Activated CD4-positive, alpha-beta T cell treated with anti-CD3 and anti-CD28 coated beads, Interleukin-2, amount 10 ng/mL, durations not matched to agents 24 days and 14 days (primary cell): ENCODE data around the gene RGS10. TPM values are rescaled to one million over a fixed set of nuclear protein-coding genes. Genes with fewer than 3 reads are reported as not detected.

ENCODE experiments used
- DNase-seq: peaks from one replicate; pipeline ENCODE4 v3.0.0; 2022
- H3K27ac Mint-ChIP-seq: one replicate; pipeline ENCODE4 v1.8.0; 2022; ENCODE audit warnings: mild to moderate bottlenecking, mixed read lengths
- H3K27me3 Mint-ChIP-seq: one replicate; pipeline ENCODE4 v1.8.0; 2022; ENCODE audit warnings: mixed read lengths
- H3K36me3 Mint-ChIP-seq: one replicate; pipeline ENCODE4 v1.8.0; 2022; ENCODE audit warnings: low read depth, mild to moderate bottlenecking, mixed read lengths
- H3K4me1 Mint-ChIP-seq: one replicate; pipeline ENCODE4 v1.8.0; 2021; ENCODE audit warnings: mixed read lengths
- H3K4me3 Mint-ChIP-seq: one replicate; pipeline ENCODE4 v1.8.0; 2022; ENCODE audit warnings: mild to moderate bottlenecking, moderate library complexity, mixed read lengths
- H3K9me3 Mint-ChIP-seq: one replicate; pipeline ENCODE4 v1.8.0; 2021; ENCODE audit warnings: mixed read lengths
- intact Hi-C: fragments of 100-400 bp; cut with micrococcal nuclease; formaldehyde crosslinking; loops from one replicate; pipeline ENCODE4 v1.15.1; 2023
- total RNA-seq: library from RNA; stranded (reverse); gene quantifications from 2 replicates; pipeline ENCODE4 v1.2.3, GENCODE V29; 2022

The RGS10 gene
- total RNA-seq, 1 donor from 2014 or later = 137 TPM

DNA sequence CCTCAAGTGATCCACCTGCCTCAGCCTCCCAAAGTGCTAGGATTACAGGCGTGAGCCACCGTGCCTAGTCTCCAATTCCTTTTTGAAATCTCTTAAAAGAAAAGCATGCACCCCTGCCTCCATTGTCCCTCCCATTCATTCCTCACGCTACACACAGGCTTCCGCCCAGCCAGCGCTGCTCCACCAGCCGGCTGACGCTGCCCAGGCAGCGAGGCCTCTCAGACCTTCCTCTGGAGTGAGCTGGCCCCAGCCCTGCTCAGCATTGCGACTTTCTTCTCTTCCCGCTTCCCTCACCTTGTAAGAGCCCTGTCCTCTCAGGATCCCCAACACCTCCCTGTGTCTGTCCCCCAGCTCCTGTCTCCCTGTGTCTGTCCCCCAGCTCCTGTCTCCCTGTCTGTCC is 23.6 kb downstream of the RGS10 start:
- H3K4me3 Mint-ChIP-seq = peak overlapping the region; percentile 75
- H3K36me3 Mint-ChIP-seq = peaks cover 74% of the 10 kb centered on the region
- H3K4me1 Mint-ChIP-seq = peaks cover 51% of the 10 kb centered on the region
- no peaks in the 10 kb centered on the region for H3K9me3 Mint-ChIP-seq
- intact Hi-C loops = loop anchor here (5.0 kb wide), 1 partner anchor 133 kb away; the partner anchor contains the start of gene BAG3
- no peaks in the 10 kb centered on the region for H3K27me3 Mint-ChIP-seq
- peak overlapping the region; percentile 90 for H3K27ac Mint-ChIP-seq
- no peak for DNase-seq

- Mint-ChIP-seq H3K4me3 (peak overlapping the region; percentile 75), H3K4me1 (peaks cover 50% of the 10 kb centered on the region), H3K27ac (peak overlapping the region; percentile 90), H3K27me3 (no peaks in the 10 kb centered on the region), H3K9me3 (no peaks in the 10 kb centered on the region), H3K36me3 (peaks cover 72% of the 10 kb centered on the region)
- intact Hi-C loops = loop anchor here (5.0 kb wide), 1 partner anchor 134 kb away; the partner anchor contains the start of gene BAG3
- DNase-seq = no peak
Observed at GRCh38 chr10:119518176-119518575, 24.3 kb downstream of the RGS10 start.

GRCh38 chr10:119517235-119518141 is 25.0 kb downstream of the RGS10 start:
- Mint-ChIP-seq H3K9me3 (no peaks in the 10 kb centered on the region), H3K36me3 (peaks cover 66% of the 10 kb centered on the region)

GRCh38 chr10:119516381-119517234 is 25.9 kb downstream of the RGS10 start:
- Mint-ChIP-seq H3K4me1 (peaks cover 51% of the 10 kb centered on the region), H3K9me3 (no peaks in the 10 kb centered on the region), H3K27ac (peak overlapping the region; percentile 90), H3K27me3 (no peaks in the 10 kb centered on the region), H3K36me3 (peaks cover 62% of the 10 kb centered on the region), H3K4me3 (peak overlapping the region; percentile 75)
- intact Hi-C loops = loop anchor here (1.0 to 5.0 kb wide), 5 partner anchors 14 to 136 kb away; partner anchors contain the start of gene BAG3
- peak; percentile 91 for DNase-seq

More at GRCh38 chr10:119517235-119518141, 25.0 kb downstream of the RGS10 start:
- no peaks in the 10 kb centered on the region for H3K27me3 Mint-ChIP-seq
- intact Hi-C loops = loop anchor here (1.0 to 5.0 kb wide), 3 partner anchors 15 to 135 kb away; partner anchors contain the start of gene BAG3
- peak overlapping the region; percentile 90 for H3K27ac Mint-ChIP-seq
- H3K4me1 Mint-ChIP-seq = peaks cover 48% of the 10 kb centered on the region
- peak overlapping the region; percentile 75 for H3K4me3 Mint-ChIP-seq
- peak; percentile 87 for DNase-seq

DNA sequence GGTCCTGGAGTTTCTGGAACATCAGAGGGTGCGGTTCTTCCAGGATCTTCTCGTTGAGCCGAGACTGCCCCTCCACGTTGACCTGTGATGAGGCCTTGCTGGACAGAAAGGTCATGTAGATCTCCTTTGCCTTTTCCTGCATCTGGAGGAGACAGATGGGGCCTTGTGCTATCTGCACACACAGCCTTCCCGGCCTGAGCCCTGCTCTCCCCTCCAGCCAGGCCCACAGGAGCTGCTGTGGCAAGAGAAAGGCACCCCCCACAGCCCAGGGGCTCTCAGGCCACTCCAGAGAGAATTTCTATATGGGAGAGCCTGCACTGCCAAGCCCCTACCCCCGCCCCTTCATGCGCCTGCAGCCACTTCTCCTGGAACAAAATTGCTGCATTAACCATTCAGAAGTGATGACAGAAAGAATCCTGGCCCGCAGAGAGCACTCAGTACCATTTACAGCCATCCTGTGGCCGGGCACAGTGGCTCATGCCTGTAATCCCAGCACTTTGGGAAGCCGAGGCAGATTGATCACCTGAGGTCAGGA is 26.9 kb downstream of the RGS10 start:
- H3K4me3 Mint-ChIP-seq = peak overlapping the region; percentile 17
- no peak for DNase-seq
- H3K9me3 Mint-ChIP-seq = no peaks in the 10 kb centered on the region
- H3K27me3 Mint-ChIP-seq = no peaks in the 10 kb centered on the region
- intact Hi-C loops = loop anchor here (1.0 to 5.0 kb wide), 4 partner anchors 13 to 137 kb away; partner anchors contain the start of gene BAG3
- H3K27ac Mint-ChIP-seq = peak overlapping the region; percentile 90
- peaks cover 54% of the 10 kb centered on the region for H3K4me1 Mint-ChIP-seq
- H3K36me3 Mint-ChIP-seq = peaks cover 60% of the 10 kb centered on the region

GRCh38 chr10:119514819-119515218 is 27.7 kb downstream of the RGS10 start:
- no peaks in the 10 kb centered on the region for H3K27me3 Mint-ChIP-seq
- H3K4me1 Mint-ChIP-seq = peaks cover 56% of the 10 kb centered on the region
- H3K36me3 Mint-ChIP-seq = peaks cover 60% of the 10 kb centered on the region

DNA sequence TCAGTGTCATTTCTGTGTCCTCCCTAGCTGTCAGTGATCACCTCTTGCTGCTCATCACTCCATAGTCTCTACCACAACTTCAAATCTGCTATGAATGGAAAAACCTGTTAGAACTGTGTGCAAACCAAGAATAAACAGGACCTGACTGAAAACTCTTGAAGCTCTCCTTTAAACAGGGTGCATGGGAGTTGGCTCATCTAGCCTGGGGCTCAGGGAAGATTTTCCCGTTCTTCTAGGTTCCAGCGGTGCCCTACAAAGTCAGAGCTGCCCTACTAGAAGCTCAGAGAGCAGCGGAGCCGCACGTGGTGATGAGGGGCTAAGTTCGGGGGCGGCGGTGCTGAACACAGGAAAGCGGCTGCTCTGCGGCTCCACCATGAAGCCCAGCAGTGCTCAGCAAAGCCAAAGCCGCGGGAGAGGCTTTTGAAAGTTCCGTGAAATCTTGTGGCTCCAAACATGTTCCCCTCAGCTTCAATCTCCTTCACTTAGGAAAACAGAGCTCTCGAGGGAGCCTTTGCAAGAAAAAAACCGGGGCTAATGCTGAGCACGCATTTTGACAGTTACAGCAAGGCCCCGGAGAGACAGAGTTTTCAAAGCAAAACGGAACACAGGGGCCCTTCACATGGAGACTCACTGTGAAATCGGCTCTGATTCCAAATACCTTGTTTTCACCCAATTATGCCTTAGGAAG is 30.5 kb downstream of the RGS10 start:
- DNase-seq = no peak
- Mint-ChIP-seq H3K27me3 (no peaks in the 10 kb centered on the region), H3K4me1 (peaks cover 36% of the 10 kb centered on the region), H3K27ac (peak overlapping the region; percentile 6), H3K9me3 (no peaks in the 10 kb centered on the region), H3K4me3 (no peak overlapping the region), H3K36me3 (peaks cover 54% of the 10 kb centered on the region)
- intact Hi-C loops = no loop called here

More at GRCh38 chr10:119514819-119515218, 27.7 kb downstream of the RGS10 start:
- DNase-seq = no peak
- Mint-ChIP-seq H3K27ac (no peak overlapping the region), H3K4me3 (no peak overlapping the region), H3K9me3 (no peaks in the 10 kb centered on the region)
- intact Hi-C loops = loop anchor here (5.0 kb wide), 1 partner anchor 137 kb away; the partner anchor contains the start of gene BAG3

- H3K27me3 Mint-ChIP-seq = no peaks in the 10 kb centered on the region
- H3K36me3 Mint-ChIP-seq = peaks cover 62% of the 10 kb centered on the region
- no peak for DNase-seq
- H3K27ac Mint-ChIP-seq = no peak overlapping the region
- H3K9me3 Mint-ChIP-seq = no peaks in the 10 kb centered on the region
- intact Hi-C loops = no loop called here
- peaks cover 32% of the 10 kb centered on the region for H3K4me1 Mint-ChIP-seq
- no peak overlapping the region for H3K4me3 Mint-ChIP-seq
Observed at GRCh38 chr10:119509909-119510451, 32.5 kb downstream of the RGS10 start.

DNA sequence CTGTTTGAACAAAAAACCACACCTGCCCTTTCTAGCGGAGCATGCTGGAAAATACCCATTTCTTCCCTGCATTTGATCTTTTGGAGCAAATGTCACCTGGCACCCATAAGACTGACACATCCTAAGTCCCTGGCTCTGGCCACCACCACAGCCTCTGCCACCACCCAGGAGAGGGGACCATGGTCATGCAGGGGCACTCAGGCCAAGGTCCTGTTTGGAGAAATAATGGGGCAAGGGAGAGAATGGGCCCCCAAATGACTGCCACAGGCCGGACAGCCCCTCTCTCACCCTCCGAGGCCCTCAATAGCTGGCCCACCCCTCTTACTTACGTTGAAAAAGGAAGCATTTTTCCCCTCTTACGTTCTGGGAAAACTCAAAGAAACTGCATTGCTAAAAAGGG is 35.4 kb downstream of the RGS10 start:
- Mint-ChIP-seq H3K36me3 (peaks cover 74% of the 10 kb centered on the region), H3K4me3 (no peak overlapping the region), H3K9me3 (no peaks in the 10 kb centered on the region), H3K4me1 (peaks cover 52% of the 10 kb centered on the region), H3K27me3 (no peaks in the 10 kb centered on the region), H3K27ac (peak overlapping the region; percentile 60)
- intact Hi-C loops = no loop called here
- no peak for DNase-seq

DNA sequence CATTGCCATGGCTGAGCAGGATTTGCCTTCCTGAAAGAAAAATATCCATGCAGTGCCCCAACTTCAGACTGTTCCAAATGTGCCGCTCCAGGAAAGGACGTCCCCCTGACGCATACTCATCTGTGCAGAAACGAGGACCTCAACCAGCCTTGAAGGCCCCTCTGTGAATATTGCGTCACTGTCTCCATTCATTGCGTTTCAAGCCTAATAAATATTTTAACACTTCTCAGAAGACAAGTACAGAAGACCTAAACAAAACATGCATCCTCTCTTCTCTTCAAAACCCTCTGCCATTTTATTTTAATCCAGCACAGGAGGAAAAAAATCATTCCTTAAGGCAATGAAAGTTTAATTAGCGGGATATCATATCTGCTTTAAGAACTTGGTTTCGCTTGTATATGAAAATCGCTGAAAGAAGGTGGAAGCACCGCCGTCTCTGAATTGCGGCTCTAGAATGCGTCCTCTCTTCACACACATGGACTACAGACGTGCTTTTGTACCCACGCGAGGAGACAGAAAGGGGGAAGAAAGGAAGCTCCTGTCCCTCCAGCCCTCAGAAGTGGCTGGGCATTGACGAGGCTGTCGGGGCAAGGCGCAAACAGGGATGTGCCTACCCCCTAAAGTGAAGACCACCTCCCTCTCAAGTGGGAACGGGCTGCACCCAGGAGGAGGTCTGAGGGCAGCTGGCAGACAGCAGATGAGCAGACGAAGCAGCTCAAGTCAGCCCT is 36.8 kb downstream of the RGS10 start:
- no peaks in the 10 kb centered on the region for H3K9me3 Mint-ChIP-seq
- H3K4me1 Mint-ChIP-seq = peaks cover 53% of the 10 kb centered on the region
- H3K4me3 Mint-ChIP-seq = no peak overlapping the region
- intact Hi-C loops = no loop called here
- DNase-seq = no peak
- peaks cover 73% of the 10 kb centered on the region for H3K36me3 Mint-ChIP-seq
- H3K27me3 Mint-ChIP-seq = no peaks in the 10 kb centered on the region
- no peak overlapping the region for H3K27ac Mint-ChIP-seq

DNA sequence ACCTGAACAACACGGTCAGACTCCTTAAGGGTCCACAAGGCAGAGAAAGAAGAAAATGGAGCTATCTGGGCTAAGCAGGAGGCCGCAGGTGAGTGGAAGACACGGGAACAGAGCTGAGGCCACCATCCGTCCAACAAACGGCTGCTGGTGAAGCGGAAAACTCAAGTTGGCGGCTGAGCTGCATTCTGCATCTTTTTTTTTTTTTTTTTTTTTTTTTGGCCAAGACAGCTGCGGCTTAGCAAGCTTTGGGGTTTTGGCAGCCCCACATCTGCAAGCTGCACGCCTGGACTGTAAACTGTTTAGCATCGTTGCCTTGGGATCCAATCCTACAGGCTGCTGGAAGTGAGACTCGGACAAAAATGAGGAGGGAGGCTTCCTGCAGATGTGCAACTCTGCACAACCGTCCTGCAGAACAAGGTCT is 37.4 kb downstream of the RGS10 start:
- H3K36me3 Mint-ChIP-seq = peaks cover 73% of the 10 kb centered on the region
- DNase-seq = no peak
- H3K4me1 Mint-ChIP-seq = peaks cover 55% of the 10 kb centered on the region
- H3K4me3 Mint-ChIP-seq = no peak overlapping the region
- H3K9me3 Mint-ChIP-seq = no peaks in the 10 kb centered on the region
- H3K27me3 Mint-ChIP-seq = no peaks in the 10 kb centered on the region
- intact Hi-C loops = no loop called here
- peak overlapping the region; percentile 67 for H3K27ac Mint-ChIP-seq

GRCh38 chr10:119504651-119505050 is 37.9 kb downstream of the RGS10 start:
- Mint-ChIP-seq H3K4me3 (no peak overlapping the region), H3K27me3 (no peaks in the 10 kb centered on the region), H3K36me3 (peaks cover 74% of the 10 kb centered on the region), H3K4me1 (peaks cover 58% of the 10 kb centered on the region), H3K9me3 (no peaks in the 10 kb centered on the region), H3K27ac (peak overlapping the region; percentile 71)
- intact Hi-C loops = loop anchor here (5.0 kb wide), 2 partner anchors 93 to 197 kb away; partner anchors contain the start of gene TIAL1
- DNase-seq = no peak
